SK-N-SH treated with all-trans-retinoic acid at 6 μM for 48 hours (cell line): ENCODE data around the gene OLAH.

ENCODE experiments used
- OSR1 ChIP-seq: fragments of 250-450 bp; sonication (Bioruptor Pico); IDR thresholded peaks from 2 replicates; pipeline ENCODE4 v1.8.0; 2022; ENCODE audit warnings: moderate library complexity, mild to moderate bottlenecking, inconsistent platforms
- ZC3H10 ChIP-seq: fragments of 250-450 bp; sonication (Bioruptor Pico); IDR thresholded peaks from 2 replicates; pipeline ENCODE4 v1.5.1; 2021; ENCODE audit warnings: mild to moderate bottlenecking, moderate library complexity
- TF ChIP-seq, protein P1 (sequence below): fragments of 250-450 bp; sonication (Bioruptor Pico); IDR thresholded peaks from 2 replicates; pipeline ENCODE4 v1.5.0; 2020; ENCODE audit warnings: mild to moderate bottlenecking, moderate library complexity

Gene OLAH

DNA sequence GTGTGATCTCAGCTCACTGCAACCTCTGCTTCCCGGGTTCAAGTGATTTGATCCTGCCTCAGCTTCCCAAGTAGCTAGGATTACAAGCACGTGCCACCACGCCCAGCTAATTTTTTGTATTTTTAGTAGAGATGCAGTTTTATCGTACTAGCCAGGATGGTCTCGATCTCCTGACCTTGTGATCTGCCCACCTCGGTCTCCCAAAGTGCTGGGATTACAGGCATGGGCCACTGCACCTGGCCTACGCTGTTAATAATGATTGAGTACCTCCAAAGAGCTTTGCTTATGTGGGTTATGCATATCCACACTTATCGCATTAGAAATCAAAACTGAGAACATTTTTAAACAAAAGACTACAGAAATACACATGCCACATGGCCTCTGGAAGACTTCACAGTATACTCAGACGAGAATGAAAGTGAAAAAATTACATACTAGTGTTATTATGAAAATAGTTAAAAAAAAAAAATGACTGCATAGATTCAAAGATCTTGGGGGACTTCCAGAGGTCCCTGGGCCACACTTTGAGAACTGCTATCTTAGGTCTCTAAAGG lies 78.8 kb downstream of the OLAH start (continued):
- TF ChIP-seq, protein P1, sequence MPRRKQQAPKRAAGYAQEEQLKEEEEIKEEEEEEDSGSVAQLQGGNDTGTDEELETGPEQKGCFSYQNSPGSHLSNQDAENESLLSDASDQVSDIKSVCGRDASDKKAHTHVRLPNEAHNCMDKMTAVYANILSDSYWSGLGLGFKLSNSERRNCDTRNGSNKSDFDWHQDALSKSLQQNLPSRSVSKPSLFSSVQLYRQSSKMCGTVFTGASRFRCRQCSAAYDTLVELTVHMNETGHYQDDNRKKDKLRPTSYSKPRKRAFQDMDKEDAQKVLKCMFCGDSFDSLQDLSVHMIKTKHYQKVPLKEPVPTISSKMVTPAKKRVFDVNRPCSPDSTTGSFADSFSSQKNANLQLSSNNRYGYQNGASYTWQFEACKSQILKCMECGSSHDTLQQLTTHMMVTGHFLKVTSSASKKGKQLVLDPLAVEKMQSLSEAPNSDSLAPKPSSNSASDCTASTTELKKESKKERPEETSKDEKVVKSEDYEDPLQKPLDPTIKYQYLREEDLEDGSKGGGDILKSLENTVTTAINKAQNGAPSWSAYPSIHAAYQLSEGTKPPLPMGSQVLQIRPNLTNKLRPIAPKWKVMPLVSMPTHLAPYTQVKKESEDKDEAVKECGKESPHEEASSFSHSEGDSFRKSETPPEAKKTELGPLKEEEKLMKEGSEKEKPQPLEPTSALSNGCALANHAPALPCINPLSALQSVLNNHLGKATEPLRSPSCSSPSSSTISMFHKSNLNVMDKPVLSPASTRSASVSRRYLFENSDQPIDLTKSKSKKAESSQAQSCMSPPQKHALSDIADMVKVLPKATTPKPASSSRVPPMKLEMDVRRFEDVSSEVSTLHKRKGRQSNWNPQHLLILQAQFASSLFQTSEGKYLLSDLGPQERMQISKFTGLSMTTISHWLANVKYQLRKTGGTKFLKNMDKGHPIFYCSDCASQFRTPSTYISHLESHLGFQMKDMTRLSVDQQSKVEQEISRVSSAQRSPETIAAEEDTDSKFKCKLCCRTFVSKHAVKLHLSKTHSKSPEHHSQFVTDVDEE (CRISPR knock-in tag), result no peak
- no peak for TF ChIP-seq OSR1
- no peak for TF ChIP-seq ZC3H10 (CRISPR knock-in tag)
- TF ChIP-seq, all 23 proteins: peak for 0
